WTC11 (cell line): ENCODE results near the gene POGLUT2. TPM values are rescaled to one million over a fixed set of nuclear protein-coding genes. Genes with fewer than 3 reads are reported as not detected.

ENCODE experiments used
- CREM ChIP-seq: sonication (generic); formaldehyde crosslinking; IDR thresholded peaks from 2 replicates; pipeline ENCODE4 v1.8.1; 2022; ENCODE audit warnings: mild to moderate bottlenecking, missing genetic modification reagents, moderate library complexity
- GRHL2 ChIP-seq: fragments of 250-450 bp; sonication (Bioruptor Pico); IDR thresholded peaks from 2 replicates; pipeline ENCODE4 v1.8.0; 2022; ENCODE audit warnings: mild to moderate bottlenecking, moderate library complexity; ENCODE audit not compliant: insufficient replicate concordance, severe bottlenecking
- HMGA2 ChIP-seq: fragments of 250-450 bp; sonication (Bioruptor Pico); IDR thresholded peaks from 2 replicates; pipeline ENCODE4 v1.4.0; 2021; ENCODE audit warnings: mild to moderate bottlenecking, moderate library complexity
- IRF1 ChIP-seq: sonication (generic); formaldehyde crosslinking; IDR thresholded peaks from 2 replicates; pipeline ENCODE4 v1.8.0; 2023; ENCODE audit warnings: missing genetic modification reagents
- IRF2 ChIP-seq: sonication (generic); formaldehyde crosslinking; IDR thresholded peaks from 2 replicates; pipeline ENCODE4 v1.8.0; 2022; ENCODE audit warnings: low read depth, missing genetic modification reagents, borderline replicate concordance
- JAZF1 ChIP-seq: fragments of 250-450 bp; sonication (Bioruptor Pico); IDR thresholded peaks from 2 replicates; pipeline ENCODE4 v1.9.0; 2021; ENCODE audit warnings: moderate library complexity, mild to moderate bottlenecking, inconsistent platforms
- KAT7 ChIP-seq: sonication (generic); formaldehyde crosslinking; IDR thresholded peaks from 2 replicates; pipeline ENCODE4 v1.8.1; 2023; ENCODE audit warnings: missing genetic modification reagents, mild to moderate bottlenecking, borderline replicate concordance
- MLX ChIP-seq: sonication (generic); formaldehyde crosslinking; IDR thresholded peaks from 2 replicates; pipeline ENCODE4 v1.8.1; 2023; ENCODE audit warnings: mild to moderate bottlenecking, missing genetic modification reagents, moderate library complexity
- NFE2L1 ChIP-seq: sonication (generic); formaldehyde crosslinking; IDR thresholded peaks from 2 replicates; pipeline ENCODE4 v1.8.1; 2023; ENCODE audit warnings: missing genetic modification reagents
- NFYB ChIP-seq: sonication (generic); formaldehyde crosslinking; conservative IDR thresholded peaks from 2 replicates; pipeline ENCODE4 v1.8.0; 2022; ENCODE audit warnings: low read depth, missing genetic modification reagents
- NR3C1 ChIP-seq: sonication (generic); formaldehyde crosslinking; conservative IDR thresholded peaks from 2 replicates; pipeline ENCODE4 v1.8.1; 2023; ENCODE audit warnings: low read depth, mild to moderate bottlenecking, missing genetic modification reagents
- OVOL2 ChIP-seq: fragments of 250-450 bp; sonication (Bioruptor Pico); IDR thresholded peaks from 2 replicates; pipeline ENCODE4 v1.9.0; 2021; ENCODE audit warnings: mild to moderate bottlenecking, borderline replicate concordance
- PRRX2 ChIP-seq: fragments of 250-450 bp; sonication (Bioruptor Pico); IDR thresholded peaks from 2 replicates; pipeline ENCODE4 v1.8.0; 2021; ENCODE audit warnings: mild to moderate bottlenecking
- SMAD4 ChIP-seq: sonication (generic); formaldehyde crosslinking; IDR thresholded peaks from 2 replicates; pipeline ENCODE4 v1.8.0; 2022; ENCODE audit warnings: mild to moderate bottlenecking, missing genetic modification reagents
- ZNF219 ChIP-seq: sonication (generic); formaldehyde crosslinking; IDR thresholded peaks from 2 replicates; pipeline ENCODE4 v1.8.0; 2023; ENCODE audit warnings: missing genetic modification reagents, mild to moderate bottlenecking, borderline replicate concordance
- ZNF263 ChIP-seq: sonication (generic); formaldehyde crosslinking; IDR thresholded peaks from 2 replicates; pipeline ENCODE4 v1.8.1; 2022; ENCODE audit warnings: low read depth, mild to moderate bottlenecking, moderate library complexity, missing genetic modification reagents
- ZNF281 ChIP-seq: sonication (generic); formaldehyde crosslinking; IDR thresholded peaks from 2 replicates; pipeline ENCODE4 v1.8.0; 2023; ENCODE audit warnings: mild to moderate bottlenecking, missing genetic modification reagents
- ZNF396 ChIP-seq: fragments of 250-450 bp; sonication (Bioruptor Pico); IDR thresholded peaks from 2 replicates; pipeline ENCODE4 v1.8.0; 2021; ENCODE audit warnings: mild to moderate bottlenecking, moderate library complexity, borderline replicate concordance
- ZNF416 ChIP-seq: fragments of 250-450 bp; sonication (Bioruptor Pico); IDR thresholded peaks from 2 replicates; pipeline ENCODE4 v1.9.0; 2021; ENCODE audit warnings: mild to moderate bottlenecking, inconsistent platforms
- ZNF423 ChIP-seq: fragments of 250-450 bp; sonication (Bioruptor Pico); IDR thresholded peaks from 2 replicates; pipeline ENCODE4 v2.1.2; 2022; ENCODE audit warnings: mild to moderate bottlenecking, moderate library complexity
- total RNA-seq: library from RNA; stranded (reverse); gene quantifications from 3 replicates; pipeline ENCODE4 v1.2.3, GENCODE V29; 2021
- TF ChIP-seq, protein P1 (sequence below): sonication (generic); formaldehyde crosslinking; IDR thresholded peaks from 2 replicates; pipeline ENCODE4 v1.8.1; 2023; ENCODE audit warnings: mild to moderate bottlenecking, moderate library complexity, missing genetic modification reagents
- TF ChIP-seq, protein P2 (sequence below): sonication (generic); formaldehyde crosslinking; IDR thresholded peaks from 2 replicates; pipeline ENCODE4 v1.8.0; 2022; ENCODE audit warnings: mild to moderate bottlenecking, missing genetic modification reagents
- TF ChIP-seq, protein P3 (sequence below): sonication (generic); formaldehyde crosslinking; IDR thresholded peaks from 2 replicates; pipeline ENCODE4 v1.8.1; 2023; ENCODE audit warnings: mild to moderate bottlenecking, missing genetic modification reagents
- TF ChIP-seq, protein P4 (sequence below): sonication (generic); formaldehyde crosslinking; conservative IDR thresholded peaks from 2 replicates; pipeline ENCODE4 v1.8.1; 2023; ENCODE audit warnings: mild to moderate bottlenecking, low read depth, missing genetic modification reagents, moderate library complexity
- TF ChIP-seq, protein P5 (sequence below): fragments of 250-450 bp; sonication (Bioruptor Pico); IDR thresholded peaks from 2 replicates; pipeline ENCODE4 v1.9.0; 2021; ENCODE audit warnings: mild to moderate bottlenecking
- TF ChIP-seq, protein P6 (sequence below): sonication (generic); formaldehyde crosslinking; IDR thresholded peaks from 2 replicates; pipeline ENCODE4 v1.8.1; 2022; ENCODE audit warnings: missing genetic modification reagents, borderline replicate concordance

The POGLUT2 gene
- total RNA-seq, 1 experiment from 2014 or later: 17.2 TPM

DNA sequence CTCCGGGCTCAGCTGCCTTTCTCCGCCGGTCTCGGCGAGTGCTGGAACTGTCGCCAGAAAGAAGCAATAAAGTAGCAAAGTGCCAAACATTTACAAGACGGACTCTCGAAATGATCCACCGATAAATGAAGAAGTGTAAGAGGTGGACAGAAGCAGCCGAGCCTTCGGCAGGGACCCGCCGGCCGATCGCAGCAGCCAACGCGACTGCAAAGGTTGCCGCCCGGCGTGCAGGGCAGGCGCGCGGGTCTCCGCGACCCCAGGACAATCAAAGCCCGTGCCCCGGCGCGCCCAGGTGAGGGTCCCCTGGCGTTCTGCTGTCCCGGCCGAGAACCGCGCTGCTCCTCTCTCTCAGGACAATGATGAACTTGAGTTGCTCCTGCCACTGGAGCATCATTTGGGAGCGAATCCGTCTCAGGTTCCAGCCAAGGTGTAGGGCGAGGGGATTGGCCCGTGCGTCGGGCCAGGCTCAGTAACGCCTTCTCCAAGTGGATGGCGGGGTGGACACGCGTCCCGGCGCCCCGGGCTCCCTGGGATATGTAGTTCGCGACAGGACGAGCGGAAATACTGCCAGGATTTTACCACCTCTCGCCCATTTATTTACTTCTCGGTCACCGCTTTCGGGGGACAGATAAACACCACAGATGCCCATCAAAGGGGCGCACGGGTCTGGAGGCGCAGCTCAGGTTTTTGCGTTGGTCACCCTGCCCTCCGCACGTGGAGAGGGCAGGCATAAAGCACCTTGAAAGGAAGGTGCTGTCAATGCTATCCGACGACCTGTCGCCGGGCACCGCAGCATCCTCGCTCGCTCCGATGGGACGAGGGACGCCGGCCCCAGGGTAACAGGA is at the start of gene POGLUT2, which contains the start of gene BIVM (continued):
- TF ChIP-seq ZNF219: no peak
- no peak for TF ChIP-seq NFE2L1
- no peak for TF ChIP-seq MLX
- TF ChIP-seq, protein P1, sequence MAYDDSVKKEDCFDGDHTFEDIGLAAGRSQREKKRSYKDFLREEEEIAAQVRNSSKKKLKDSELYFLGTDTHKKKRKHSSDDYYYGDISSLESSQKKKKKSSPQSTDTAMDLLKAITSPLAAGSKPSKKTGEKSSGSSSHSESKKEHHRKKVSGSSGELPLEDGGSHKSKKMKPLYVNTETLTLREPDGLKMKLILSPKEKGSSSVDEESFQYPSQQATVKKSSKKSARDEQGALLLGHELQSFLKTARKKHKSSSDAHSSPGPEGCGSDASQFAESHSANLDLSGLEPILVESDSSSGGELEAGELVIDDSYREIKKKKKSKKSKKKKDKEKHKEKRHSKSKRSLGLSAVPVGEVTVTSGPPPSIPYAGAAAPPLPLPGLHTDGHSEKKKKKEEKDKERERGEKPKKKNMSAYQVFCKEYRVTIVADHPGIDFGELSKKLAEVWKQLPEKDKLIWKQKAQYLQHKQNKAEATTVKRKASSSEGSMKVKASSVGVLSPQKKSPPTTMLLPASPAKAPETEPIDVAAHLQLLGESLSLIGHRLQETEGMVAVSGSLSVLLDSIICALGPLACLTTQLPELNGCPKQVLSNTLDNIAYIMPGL (CRISPR knock-in tag): peak; percentile 53; the same call in 1 of the 2 replicates
- TF ChIP-seq GRHL2 (CRISPR knock-in tag): no peak
- TF ChIP-seq, protein P2, sequence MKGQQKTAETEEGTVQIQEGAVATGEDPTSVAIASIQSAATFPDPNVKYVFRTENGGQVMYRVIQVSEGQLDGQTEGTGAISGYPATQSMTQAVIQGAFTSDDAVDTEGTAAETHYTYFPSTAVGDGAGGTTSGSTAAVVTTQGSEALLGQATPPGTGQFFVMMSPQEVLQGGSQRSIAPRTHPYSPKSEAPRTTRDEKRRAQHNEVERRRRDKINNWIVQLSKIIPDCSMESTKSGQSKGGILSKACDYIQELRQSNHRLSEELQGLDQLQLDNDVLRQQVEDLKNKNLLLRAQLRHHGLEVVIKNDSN (CRISPR knock-in tag): peak; percentile 82
- no peak for TF ChIP-seq HMGA2
- no peak for TF ChIP-seq SMAD4 (CRISPR knock-in tag)
- TF ChIP-seq NFYB (CRISPR knock-in tag): peak; percentile 96
- TF ChIP-seq PRRX2 (CRISPR knock-in tag): no peak
- TF ChIP-seq ZNF416: no peak
- TF ChIP-seq, protein P3, sequence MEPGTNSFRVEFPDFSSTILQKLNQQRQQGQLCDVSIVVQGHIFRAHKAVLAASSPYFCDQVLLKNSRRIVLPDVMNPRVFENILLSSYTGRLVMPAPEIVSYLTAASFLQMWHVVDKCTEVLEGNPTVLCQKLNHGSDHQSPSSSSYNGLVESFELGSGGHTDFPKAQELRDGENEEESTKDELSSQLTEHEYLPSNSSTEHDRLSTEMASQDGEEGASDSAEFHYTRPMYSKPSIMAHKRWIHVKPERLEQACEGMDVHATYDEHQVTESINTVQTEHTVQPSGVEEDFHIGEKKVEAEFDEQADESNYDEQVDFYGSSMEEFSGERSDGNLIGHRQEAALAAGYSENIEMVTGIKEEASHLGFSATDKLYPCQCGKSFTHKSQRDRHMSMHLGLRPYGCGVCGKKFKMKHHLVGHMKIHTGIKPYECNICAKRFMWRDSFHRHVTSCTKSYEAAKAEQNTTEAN (CRISPR knock-in tag): no peak
- no peak for TF ChIP-seq JAZF1 (CRISPR knock-in tag)
- TF ChIP-seq, protein P4, sequence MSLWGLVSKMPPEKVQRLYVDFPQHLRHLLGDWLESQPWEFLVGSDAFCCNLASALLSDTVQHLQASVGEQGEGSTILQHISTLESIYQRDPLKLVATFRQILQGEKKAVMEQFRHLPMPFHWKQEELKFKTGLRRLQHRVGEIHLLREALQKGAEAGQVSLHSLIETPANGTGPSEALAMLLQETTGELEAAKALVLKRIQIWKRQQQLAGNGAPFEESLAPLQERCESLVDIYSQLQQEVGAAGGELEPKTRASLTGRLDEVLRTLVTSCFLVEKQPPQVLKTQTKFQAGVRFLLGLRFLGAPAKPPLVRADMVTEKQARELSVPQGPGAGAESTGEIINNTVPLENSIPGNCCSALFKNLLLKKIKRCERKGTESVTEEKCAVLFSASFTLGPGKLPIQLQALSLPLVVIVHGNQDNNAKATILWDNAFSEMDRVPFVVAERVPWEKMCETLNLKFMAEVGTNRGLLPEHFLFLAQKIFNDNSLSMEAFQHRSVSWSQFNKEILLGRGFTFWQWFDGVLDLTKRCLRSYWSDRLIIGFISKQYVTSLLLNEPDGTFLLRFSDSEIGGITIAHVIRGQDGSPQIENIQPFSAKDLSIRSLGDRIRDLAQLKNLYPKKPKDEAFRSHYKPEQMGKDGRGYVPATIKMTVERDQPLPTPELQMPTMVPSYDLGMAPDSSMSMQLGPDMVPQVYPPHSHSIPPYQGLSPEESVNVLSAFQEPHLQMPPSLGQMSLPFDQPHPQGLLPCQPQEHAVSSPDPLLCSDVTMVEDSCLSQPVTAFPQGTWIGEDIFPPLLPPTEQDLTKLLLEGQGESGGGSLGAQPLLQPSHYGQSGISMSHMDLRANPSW (CRISPR knock-in tag): no peak
- TF ChIP-seq ZNF263 (CRISPR knock-in tag): no peak
- TF ChIP-seq ZNF396 (CRISPR knock-in tag): no peak
- TF ChIP-seq CREM (CRISPR knock-in tag): peak; percentile 63; the same call in 1 of the 2 replicates
- no peak for TF ChIP-seq KAT7 (CRISPR knock-in tag)
- TF ChIP-seq OVOL2 (CRISPR knock-in tag): no peak
- TF ChIP-seq, protein P5, sequence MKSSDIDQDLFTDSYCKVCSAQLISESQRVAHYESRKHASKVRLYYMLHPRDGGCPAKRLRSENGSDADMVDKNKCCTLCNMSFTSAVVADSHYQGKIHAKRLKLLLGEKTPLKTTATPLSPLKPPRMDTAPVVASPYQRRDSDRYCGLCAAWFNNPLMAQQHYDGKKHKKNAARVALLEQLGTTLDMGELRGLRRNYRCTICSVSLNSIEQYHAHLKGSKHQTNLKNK (CRISPR knock-in tag): no peak
- TF ChIP-seq, protein P6, sequence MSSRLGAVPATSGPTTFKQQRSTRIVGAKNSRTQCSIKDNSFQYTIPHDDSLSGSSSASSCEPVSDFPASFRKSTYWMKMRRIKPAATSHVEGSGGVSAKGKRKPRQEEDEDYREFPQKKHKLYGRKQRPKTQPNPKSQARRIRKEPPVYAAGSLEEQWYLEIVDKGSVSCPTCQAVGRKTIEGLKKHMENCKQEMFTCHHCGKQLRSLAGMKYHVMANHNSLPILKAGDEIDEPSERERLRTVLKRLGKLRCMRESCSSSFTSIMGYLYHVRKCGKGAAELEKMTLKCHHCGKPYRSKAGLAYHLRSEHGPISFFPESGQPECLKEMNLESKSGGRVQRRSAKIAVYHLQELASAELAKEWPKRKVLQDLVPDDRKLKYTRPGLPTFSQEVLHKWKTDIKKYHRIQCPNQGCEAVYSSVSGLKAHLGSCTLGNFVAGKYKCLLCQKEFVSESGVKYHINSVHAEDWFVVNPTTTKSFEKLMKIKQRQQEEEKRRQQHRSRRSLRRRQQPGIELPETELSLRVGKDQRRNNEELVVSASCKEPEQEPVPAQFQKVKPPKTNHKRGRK (CRISPR knock-in tag): no peak
- no peak for TF ChIP-seq IRF1 (CRISPR knock-in tag)
- TF ChIP-seq IRF2 (CRISPR knock-in tag): no peak
- no peak for TF ChIP-seq ZNF423
- TF ChIP-seq ZNF281 (CRISPR knock-in tag): no peak
- TF ChIP-seq NR3C1: no peak
